Fibroblast of lung (primary cell): ENCODE data around the gene TRMT2A. TPM values are rescaled to one million over a fixed set of nuclear protein-coding genes. Genes with fewer than 3 reads are reported as not detected.

Source experiments
- DNase-seq, 2 donors: peaks; one replicate each; pipeline versions ENCODE4 v3.0.0 to v3.0.0-alpha.2; 2010; ENCODE audit warnings: low read depth in 2 of 2
- H2AFZ ChIP-seq: 2 replicates; pipeline ENCODE4 v1.5.1; 2012; ENCODE audit warnings: low read length, control low read depth, inconsistent platforms
- H3K27ac ChIP-seq: 2 replicates; pipeline ENCODE4 v1.5.1; 2011; ENCODE audit warnings: low read length, control low read depth; ENCODE audit not compliant: insufficient read depth
- H3K27me3 ChIP-seq: 2 replicates; pipeline ENCODE4 v1.5.1; 2011; ENCODE audit warnings: mild to moderate bottlenecking, low read length; ENCODE audit not compliant: control insufficient read depth, insufficient read depth
- H3K36me3 ChIP-seq: 2 replicates; pipeline ENCODE4 v1.5.1; 2011; ENCODE audit warnings: low read length; ENCODE audit not compliant: control insufficient read depth, insufficient read depth
- H3K4me1 ChIP-seq: 2 replicates; pipeline ENCODE4 v1.5.1; 2011; ENCODE audit warnings: low read length; ENCODE audit not compliant: control insufficient read depth, insufficient read depth; ENCODE audit errors: extremely low read depth
- H3K4me2 ChIP-seq: 2 replicates; pipeline ENCODE4 v1.5.1; 2011; ENCODE audit warnings: low read length, control low read depth; ENCODE audit not compliant: insufficient read depth; ENCODE audit errors: extremely low read depth
- H3K4me3 ChIP-seq, 4 experiments: fragments of 200-600 bp in 1 of 4; sonication (generic) in 1 of 4; replicated peaks in 1 of 4; 2 replicates each; pipeline ENCODE4 v1.5.1; 2011 to 2016; ENCODE audit warnings: low read length in 4 of 4, low read depth in 3 of 4, mild to moderate bottlenecking in 3 of 4, control low read depth in 2 of 4, inconsistent platforms in 1 of 4, mixed read lengths in 1 of 4; ENCODE audit not compliant: insufficient read depth in 1 of 4; ENCODE audit errors: control extremely low read depth in 1 of 4
- H3K79me2 ChIP-seq: 2 replicates; pipeline ENCODE4 v1.5.1; 2012; ENCODE audit warnings: mild to moderate bottlenecking, low read length, inconsistent platforms; ENCODE audit not compliant: control insufficient read depth, insufficient read depth
- H3K9ac ChIP-seq: 2 replicates; pipeline ENCODE4 v1.5.1; 2011; ENCODE audit warnings: mild to moderate bottlenecking, low read length, control low read depth; ENCODE audit not compliant: insufficient read depth
- H3K9me3 ChIP-seq: 2 replicates; pipeline ENCODE4 v1.5.1; 2012; ENCODE audit warnings: low read depth, low read length; ENCODE audit not compliant: control insufficient read depth, insufficient read depth
- H4K20me1 ChIP-seq: 2 replicates; pipeline ENCODE4 v1.5.1; 2011; ENCODE audit warnings: low read length; ENCODE audit not compliant: control insufficient read depth, insufficient read depth; ENCODE audit errors: extremely low read depth
- CTCF ChIP-seq, 2 donors: IDR thresholded peaks in 1 of 2; conservative IDR thresholded peaks in 1 of 2; 1 replicate in 1 of 2; 2 replicates in 1 of 2; pipeline ENCODE4 v1.5.1; 2011 to 2012; ENCODE audit warnings: low read length in 2 of 2, control low read depth in 1 of 2, inconsistent platforms in 1 of 2, low read depth in 1 of 2, mild to moderate bottlenecking in 1 of 2
- EZH2 ChIP-seq: IDR thresholded peaks from 2 replicates; pipeline ENCODE4 v1.5.1; 2012; ENCODE audit warnings: low read length, control low read depth, mild to moderate bottlenecking; ENCODE audit errors: missing control alignments
- polyA plus RNA-seq, 2 donors: library from polyadenylated mRNA; depleted of rRNA in 1 of 2; stranded (reverse) in 1 of 2; unstranded in 1 of 2; fragments of >200 nt; gene quantifications; 2 replicates each; pipeline ENCODE4 v1.2.1, GENCODE V29; 2011 to 2012; ENCODE audit warnings: missing spikeins in 1 of 2
- total RNA-seq: library from RNA; depleted of rRNA; stranded (reverse); fragments of >200 nt; gene quantifications from 2 replicates; pipeline ENCODE4 v1.2.1, GENCODE V29; 2014

The TRMT2A gene
- total and polyA plus RNA-seq, 2 donors (not counting 1 experiment from before 2014, with no cell fraction given) = 13.5 to 52.2 TPM

GRCh38 chr22:20114506-20115475 lies 2.2 kb downstream of the TRMT2A start:
- peaks cover 40% of the 10 kb centered on the region for H3K36me3 ChIP-seq
- H3K9ac ChIP-seq = no peak overlapping the region
- no peak for DNase-seq
- no peak overlapping the region for H2AFZ ChIP-seq
- H3K4me2 ChIP-seq = no peak overlapping the region
- H3K4me1 ChIP-seq = peaks cover 9% of the 10 kb centered on the region
- no peak overlapping the region for H3K4me3 ChIP-seq
- no peak overlapping the region for H3K27ac ChIP-seq
- no peaks in the 10 kb centered on the region for H4K20me1 ChIP-seq
- no peaks in the 10 kb centered on the region for H3K27me3 ChIP-seq
- no peaks in the 10 kb centered on the region for H3K9me3 ChIP-seq
- TF ChIP-seq CTCF (conservative IDR thresholded peaks at IDR 0.05 in 1 of 2, IDR thresholded peaks at IDR 0.05 in 1 of 2; ENCODE audit: low read depth in 1 of 2, low read length in 2 of 2) (no peak), EZH2 (no peak)
- peaks cover 47% of the 10 kb centered on the region for H3K79me2 ChIP-seq

GRCh38 chr22:20113551-20114310 lies 3.3 kb downstream of the TRMT2A start:
- no peak overlapping the region for H3K9ac ChIP-seq
- no peaks in the 10 kb centered on the region for H3K9me3 ChIP-seq
- H4K20me1 ChIP-seq = no peaks in the 10 kb centered on the region
- no peak for TF ChIP-seq CTCF (conservative IDR thresholded peaks at IDR 0.05 in 1 of 2, IDR thresholded peaks at IDR 0.05 in 1 of 2; ENCODE audit: low read depth in 1 of 2, low read length in 2 of 2)
- no peak for TF ChIP-seq EZH2
- no peak overlapping the region for H3K27ac ChIP-seq
- H3K79me2 ChIP-seq = peaks cover 37% of the 10 kb centered on the region
- H2AFZ ChIP-seq = no peak overlapping the region
- H3K4me2 ChIP-seq = no peak overlapping the region
- DNase-seq = no peak
- H3K4me3 ChIP-seq = no peak overlapping the region
- peaks cover 44% of the 10 kb centered on the region for H3K36me3 ChIP-seq
- H3K4me1 ChIP-seq = peaks cover 5% of the 10 kb centered on the region
- H3K27me3 ChIP-seq = no peaks in the 10 kb centered on the region
